HG03135 (cell line): ENCODE measurements around the gene NUDT7.

Experiments
- ATAC-seq: cut with Tn5 transposase; IDR thresholded peaks from one replicate; pipeline ENCODE4 v1.9.1; 2021; ENCODE audit warnings: mild to moderate bottlenecking, moderate library complexity; ENCODE audit not compliant: unreplicated experiment

Gene NUDT7

GRCh38 chr16:77775911-77776909 is 53.9 kb downstream of the NUDT7 start:
- no peak for ATAC-seq

- ATAC-seq, result no peak
Observed at GRCh38 chr16:77777745-77778144, 55.4 kb downstream of the NUDT7 start.

- ATAC-seq, result no peak
Observed at GRCh38 chr16:77780378-77780837, 58.1 kb downstream of the NUDT7 start.

GRCh38 chr16:77781091-77781490 is 58.8 kb downstream of the NUDT7 start:
- no peak for ATAC-seq

GRCh38 chr16:77782694-77783093 is 60.4 kb downstream of the NUDT7 start:
- ATAC-seq, result no peak

GRCh38 chr16:77784441-77785372 is 62.4 kb downstream of the NUDT7 start:
- no peak for ATAC-seq

GRCh38 chr16:77785373-77785764 is 63.1 kb downstream of the NUDT7 start:
- ATAC-seq, result no peak

GRCh38 chr16:77786186-77786847 is 64.0 kb downstream of the NUDT7 start:
- no peak for ATAC-seq

GRCh38 chr16:77787452-77787851 is 65.1 kb downstream of the NUDT7 start:
- ATAC-seq, result no peak

- no peak for ATAC-seq
Observed at GRCh38 chr16:77788181-77789084, 66.1 kb downstream of the NUDT7 start, which contains the start of gene VAT1L. Gene VAT1L, plus strand, starts transcription at chr16:77788564. Its CDS starts 119 bp downstream, at chr16:77788683.

GRCh38 chr16:77789085-77790008 is 67.0 kb downstream of the NUDT7 start:
- no peak for ATAC-seq

GRCh38 chr16:77790009-77790372 is 67.7 kb downstream of the NUDT7 start:
- ATAC-seq, result no peak

- ATAC-seq, result no peak
Observed at GRCh38 chr16:77790912-77791311, 68.6 kb downstream of the NUDT7 start.
